ENCODE measurements around the gene ANKRD42. TPM values are rescaled to one million over a fixed set of nuclear protein-coding genes. Genes with fewer than 3 reads are reported as not detected.

The ANKRD42 gene
- polyA plus RNA-seq, 3 donors: 4.1 to 7.3 (median 4.9) TPM

DNA sequence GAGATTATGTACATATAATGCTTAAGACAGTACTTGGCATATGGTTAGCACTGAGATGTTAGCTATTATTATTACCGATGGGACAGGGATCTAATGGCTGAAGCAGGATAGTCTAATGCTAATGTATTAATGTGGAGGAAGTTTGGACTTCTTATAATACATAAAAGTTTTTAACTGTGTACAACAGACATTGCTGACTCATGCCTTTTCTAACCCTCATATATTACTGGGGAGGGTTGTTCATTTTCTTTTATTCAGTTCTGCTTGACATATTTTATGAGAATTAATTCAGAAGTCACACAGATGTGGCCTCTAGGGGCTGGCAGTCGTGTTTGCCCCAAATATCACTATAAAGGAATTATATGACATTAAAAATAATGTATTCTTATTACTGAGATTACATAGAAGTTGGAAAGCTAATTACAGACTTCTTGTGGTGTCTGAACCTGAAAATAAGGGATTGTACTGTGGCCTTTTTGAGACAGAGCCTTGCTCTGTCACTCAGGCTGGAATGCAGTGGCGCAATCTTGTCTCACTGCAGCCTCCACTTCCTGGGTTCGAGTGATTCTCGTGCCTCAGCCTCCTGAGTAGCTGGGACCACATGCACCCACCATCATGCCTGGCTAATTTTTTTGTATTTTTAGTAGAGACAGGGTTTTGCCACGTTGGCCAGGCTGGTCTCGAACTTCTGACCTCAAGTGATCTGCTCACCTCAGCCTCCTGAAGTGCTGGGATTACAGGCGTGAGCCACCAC lies 82.6 kb downstream of the ANKRD42 start:
- WGBS, 3 donors: 88 to 92% (median 90%) methylated on average over 8 of the region's 8 CpGs

GRCh38 chr11:83278351-83278750 lies 84.8 kb downstream of the ANKRD42 start:
- no peak overlapping the region for H3K27ac ChIP-seq (ENCODE audit: low read depth, low read length)

More for the DNA sequence above, 82.6 kb downstream of the ANKRD42 start:
- H3K27ac ChIP-seq (ENCODE audit: low read depth, low read length): no peak overlapping the region

- 53 to 84% (median 67%) methylated on average over 1 of the region's 1 CpG for WGBS, 3 donors
- H3K27ac ChIP-seq (ENCODE audit: low read depth, low read length): no peak overlapping the region
These were observed 86.7 kb downstream of the ANKRD42 start for GRCh38 chr11:83280256-83280655.

DNA sequence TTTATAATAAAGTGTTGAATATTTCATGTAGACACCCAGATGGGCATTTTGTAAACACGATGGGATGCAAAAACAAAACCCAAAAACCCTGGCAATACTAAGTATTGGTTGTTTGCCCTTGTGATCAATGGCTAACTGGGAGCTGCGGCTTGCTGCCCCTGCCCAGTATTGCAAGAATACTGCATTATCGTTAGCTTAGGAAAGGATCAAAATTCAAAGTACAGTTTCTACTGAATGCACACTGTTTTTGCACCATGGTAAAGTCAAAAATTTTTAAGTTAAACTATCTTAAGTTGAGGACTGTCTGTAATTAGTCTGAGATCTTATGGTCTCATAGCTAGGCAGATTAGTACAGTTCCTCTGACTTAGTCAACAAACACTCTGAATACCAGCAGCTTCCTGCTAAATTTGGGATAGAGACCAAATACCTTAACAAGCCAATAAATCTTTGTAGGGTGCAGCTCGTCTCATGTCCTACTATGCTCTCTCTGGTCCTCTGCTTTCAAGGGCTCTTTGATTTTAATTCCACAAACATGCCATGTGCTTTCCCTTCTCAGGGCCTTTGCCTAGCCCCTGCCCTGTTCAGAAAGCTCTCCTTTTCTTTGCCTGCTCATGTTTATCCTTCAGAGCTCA lies 88.7 kb downstream of the ANKRD42 start:
- 51 to 75% (median 68%) methylated on average over 4 of the region's 4 CpGs for WGBS, 3 donors
- H3K27ac ChIP-seq (ENCODE audit: low read depth, low read length): no peak overlapping the region

DNA sequence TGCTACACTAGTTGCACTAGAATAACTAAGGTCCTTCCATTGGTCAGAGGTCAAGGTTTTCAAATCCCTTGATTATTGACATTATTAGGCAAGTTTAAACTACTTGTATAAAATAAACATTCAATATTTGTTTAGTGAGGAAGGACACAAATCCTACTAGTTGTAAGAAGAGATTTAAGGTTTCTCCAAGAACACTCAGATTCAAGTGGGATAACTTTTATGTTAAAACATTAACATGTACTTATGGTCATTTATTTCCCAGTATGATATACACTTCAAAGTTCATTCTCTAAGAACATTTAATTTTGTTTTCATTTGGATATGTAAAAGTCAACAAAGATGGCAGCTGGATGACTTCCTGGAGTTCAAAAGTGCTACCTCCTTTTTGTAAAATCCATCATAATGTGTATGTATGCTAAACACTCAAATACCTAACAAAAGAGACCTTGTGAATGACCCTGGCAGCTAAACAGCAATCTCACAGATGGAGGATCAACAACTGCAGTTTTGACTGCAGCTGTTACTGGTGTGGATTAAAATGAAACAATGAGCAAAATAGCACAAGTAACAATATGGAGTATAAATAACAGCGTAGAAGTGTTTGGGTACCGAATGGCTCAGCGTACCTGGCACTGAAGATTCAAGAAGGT lies 91.1 kb downstream of the ANKRD42 start:
- no peak overlapping the region for H3K27ac ChIP-seq (ENCODE audit: low read depth, low read length)

GRCh38 chr11:83285151-83285770 lies 91.7 kb downstream of the ANKRD42 start:
- WGBS, 3 donors: 1 to 2% (median 1%) methylated on average over 22 of the region's 22 CpGs
- H3K27ac ChIP-seq (ENCODE audit: low read depth, low read length): peak overlapping the region; percentile 99

More for the DNA sequence above, 91.1 kb downstream of the ANKRD42 start:
- WGBS, 3 donors: 6 to 16% (median 15%) methylated on average over 3 of the region's 3 CpGs

GRCh38 chr11:83285771-83286528 lies 92.4 kb downstream of the ANKRD42 start, which contains the start of gene CCDC90B:
CCDC90B (minus strand) TSS chr11:83286367; CDS start chr11:83285972, 395 bp downstream.
- WGBS, 3 donors: 0% methylated on average over 55 of the region's 55 CpGs
- H3K27ac ChIP-seq (ENCODE audit: low read depth, low read length): peak within 1 kb of the TSS; percentile 99

DNA sequence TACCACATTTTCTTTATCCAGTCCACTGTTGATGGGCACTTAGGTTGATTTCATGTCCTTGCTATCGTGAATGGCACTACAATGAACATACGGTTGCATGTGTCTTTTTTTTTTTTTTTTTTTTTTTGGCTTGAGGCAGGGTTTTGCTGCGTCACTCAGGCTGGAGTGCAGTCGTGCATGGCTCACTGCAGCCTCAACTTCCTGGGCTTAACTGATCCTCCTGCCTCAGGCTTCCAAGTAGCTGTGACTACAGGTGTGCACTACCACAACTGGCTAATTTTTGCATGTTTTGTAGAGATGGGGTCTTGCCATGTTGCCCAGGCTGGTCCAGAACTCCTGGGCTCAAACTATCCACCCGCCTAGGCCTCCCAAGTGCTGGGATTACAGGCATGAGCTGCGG lies 94.1 kb downstream of the ANKRD42 start:
- WGBS, 3 donors: 93 to 97% (median 94%) methylated on average over 6 of the region's 6 CpGs
- H3K27ac ChIP-seq (ENCODE audit: low read depth, low read length): no peak overlapping the region

DNA sequence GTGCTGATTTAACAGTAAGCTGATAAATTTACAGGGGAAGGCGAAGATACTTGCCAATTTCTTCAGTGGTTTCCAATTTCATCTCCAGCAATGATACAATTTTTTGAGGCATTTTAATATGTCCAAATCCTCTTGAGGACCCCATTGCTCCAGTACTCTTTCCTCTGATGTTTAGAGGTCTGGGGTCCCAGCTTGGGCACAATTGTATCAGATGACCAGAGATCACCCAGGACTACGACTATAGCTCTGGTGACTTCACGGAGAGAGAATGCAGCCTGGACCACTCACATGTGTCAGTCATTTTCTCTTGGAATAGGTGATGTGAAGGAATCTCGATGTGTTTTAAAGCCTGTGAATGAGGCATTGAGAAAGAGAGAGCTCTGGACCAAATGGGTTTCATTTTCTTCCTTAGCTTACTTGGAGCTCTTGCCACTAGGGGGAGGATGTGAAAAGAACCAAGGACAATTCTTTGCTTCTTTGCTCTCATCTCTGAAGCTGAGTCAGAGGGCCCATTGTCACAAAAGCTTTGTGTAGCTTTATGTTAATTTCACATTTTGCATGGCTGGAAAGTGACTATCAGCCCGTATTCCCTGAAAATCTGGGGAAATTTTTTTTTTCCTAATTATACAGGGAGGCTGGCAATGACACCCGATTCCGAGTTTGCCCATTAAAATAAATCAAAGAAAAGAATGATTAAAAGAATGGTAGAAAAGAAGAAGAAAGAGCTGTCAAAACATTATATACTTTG lies 99.4 kb downstream of the ANKRD42 start:
- H3K27ac ChIP-seq (ENCODE audit: low read depth, low read length): no peak overlapping the region
- 42 to 49% (median 48%) methylated on average over 7 of the region's 7 CpGs for WGBS, 3 donors

GRCh38 chr11:83293457-83293774 lies 99.9 kb downstream of the ANKRD42 start:
- no peak overlapping the region for H3K27ac ChIP-seq (ENCODE audit: low read depth, low read length)
- 76 to 92% (median 86%) methylated on average over 4 of the region's 4 CpGs for WGBS, 3 donors

GRCh38 chr11:83294208-83294607 lies 100.7 kb downstream of the ANKRD42 start:
- H3K27ac ChIP-seq (ENCODE audit: low read depth, low read length): no peak overlapping the region
- 88 to 90% (median 90%) methylated on average over 4 of the region's 4 CpGs for WGBS, 3 donors

Other genes with a start within 250 kb of the ANKRD42 start
- 10 to 100 TPM in 1 of 3 donors, 1 to 10 TPM in 2; 2.1 to 13.1 (median 7.5) TPM for gene RAB30, start 121.8 kb upstream of the ANKRD42 start, polyA plus RNA-seq
- 10 to 100 TPM; 18.4 to 33.7 (median 32.5) TPM for gene PCF11, start 36.6 kb upstream of the ANKRD42 start, polyA plus RNA-seq
- gene CCDC90B, start 92.7 kb downstream of the ANKRD42 start, polyA plus RNA-seq: 10 to 100 TPM; 23.4 to 56.7 (median 27.8) TPM

All from adipose tissue (tissue), 3 donors.